Measurements from ENCODE around the gene MIEF1. TPM values are rescaled to one million over a fixed set of nuclear protein-coding genes. Genes with fewer than 3 reads are reported as not detected.
A peak's percentile ranks its signal among the peaks of the same experiment; 100 is the strongest.

MIEF1 gene
- total RNA-seq, 4 donors from 2014 or later, result 17.8 to 28.3 (median 21.4) TPM

DNA sequence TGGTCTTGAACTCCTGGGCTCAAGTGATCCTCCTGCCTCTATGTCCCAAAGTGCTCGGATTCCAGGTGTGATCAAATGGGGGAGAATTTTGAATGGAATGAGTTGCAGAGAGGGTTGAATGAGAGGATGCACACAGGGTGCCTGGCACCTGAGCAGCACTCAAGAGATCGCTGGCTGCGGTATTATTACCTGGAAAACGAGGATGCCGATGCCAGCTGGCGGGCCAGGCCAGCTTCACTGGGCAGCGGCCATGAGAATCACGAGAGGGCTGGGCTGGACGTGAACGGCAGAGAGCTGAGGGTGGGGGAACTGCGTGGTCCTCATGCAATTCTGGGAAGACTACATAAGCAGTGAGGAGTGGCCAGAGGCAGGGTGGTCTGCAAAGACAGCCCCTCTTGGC, 42.4 kb upstream of the MIEF1 start:
- ATAC-seq, result no peak

DNA sequence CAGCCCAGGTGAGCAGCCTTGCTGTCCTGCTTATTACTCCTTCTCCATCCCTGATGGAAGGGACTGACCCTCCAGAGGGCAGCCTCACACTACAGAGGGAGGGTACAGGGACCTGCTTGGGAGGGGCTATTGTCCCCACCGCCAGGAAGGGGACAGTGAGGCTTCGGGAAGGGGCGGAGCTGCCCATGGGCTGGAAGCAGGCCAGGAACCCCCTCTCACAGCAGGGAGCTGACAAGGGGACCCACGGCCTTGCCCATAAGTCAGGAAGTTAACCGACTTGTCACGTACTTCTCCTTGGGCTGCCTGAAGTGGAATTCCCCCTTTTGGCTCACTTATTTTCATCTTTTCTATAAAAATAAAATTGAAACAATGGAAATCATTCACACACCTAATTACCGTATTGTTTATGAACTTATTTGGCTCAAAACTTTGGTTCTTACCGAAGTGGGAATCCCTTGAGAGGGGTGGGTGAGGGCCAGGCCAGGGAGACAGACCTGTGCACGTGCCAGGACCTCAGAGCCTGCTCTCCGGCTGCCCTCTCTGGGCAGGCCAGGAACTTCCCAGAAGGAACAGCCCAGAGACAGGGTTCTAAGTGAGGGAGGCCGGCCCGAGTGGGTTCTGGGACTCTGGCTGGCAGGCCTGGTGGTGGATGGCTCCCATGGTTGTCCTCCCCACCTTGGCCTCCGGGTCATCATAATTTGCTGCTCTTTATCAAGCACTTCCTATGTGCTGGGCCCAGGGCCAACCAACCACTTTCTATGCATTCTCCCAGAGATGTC, 39.5 kb upstream of the MIEF1 start:
- peak; percentile 42 for ATAC-seq
- WGBS, 2 donors (ENCODE audit: low coverage in 1 of 2), result 40 to 54% methylated on average over 1 to 11 of the region's 13 CpGs
- H3K4me1 ChIP-seq, result peaks cover 0 to 49% (median 4%) of the 10 kb centered on the region in 3 donors

More for the DNA sequence above, 42.4 kb upstream of the MIEF1 start:
- peaks cover 49% of the 10 kb centered on the region for H3K27me3 ChIP-seq
- no peak overlapping the region for H3K27ac ChIP-seq
- no peaks in the 10 kb centered on the region for H3K9me3 ChIP-seq
- H3K4me1 ChIP-seq, result peaks cover 0 to 46% (median 4%) of the 10 kb centered on the region in 3 donors
- H3K4me3 ChIP-seq, result no peak overlapping the region
- H3K36me3 ChIP-seq, result no peaks in the 10 kb centered on the region
- TF ChIP-seq, protein P1, sequence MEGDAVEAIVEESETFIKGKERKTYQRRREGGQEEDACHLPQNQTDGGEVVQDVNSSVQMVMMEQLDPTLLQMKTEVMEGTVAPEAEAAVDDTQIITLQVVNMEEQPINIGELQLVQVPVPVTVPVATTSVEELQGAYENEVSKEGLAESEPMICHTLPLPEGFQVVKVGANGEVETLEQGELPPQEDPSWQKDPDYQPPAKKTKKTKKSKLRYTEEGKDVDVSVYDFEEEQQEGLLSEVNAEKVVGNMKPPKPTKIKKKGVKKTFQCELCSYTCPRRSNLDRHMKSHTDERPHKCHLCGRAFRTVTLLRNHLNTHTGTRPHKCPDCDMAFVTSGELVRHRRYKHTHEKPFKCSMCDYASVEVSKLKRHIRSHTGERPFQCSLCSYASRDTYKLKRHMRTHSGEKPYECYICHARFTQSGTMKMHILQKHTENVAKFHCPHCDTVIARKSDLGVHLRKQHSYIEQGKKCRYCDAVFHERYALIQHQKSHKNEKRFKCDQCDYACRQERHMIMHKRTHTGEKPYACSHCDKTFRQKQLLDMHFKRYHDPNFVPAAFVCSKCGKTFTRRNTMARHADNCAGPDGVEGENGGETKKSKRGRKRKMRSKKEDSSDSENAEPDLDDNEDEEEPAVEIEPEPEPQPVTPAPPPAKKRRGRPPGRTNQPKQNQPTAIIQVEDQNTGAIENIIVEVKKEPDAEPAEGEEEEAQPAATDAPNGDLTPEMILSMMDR (IDR thresholded peaks at IDR 0.05), result no peak
- TF ChIP-seq EP300 (IDR thresholded peaks at IDR 0.05) (no peak), POLR2A (IDR thresholded peaks at IDR 0.05) (no peak), POLR2AphosphoS5 (IDR thresholded peaks at IDR 0.05) (no peak)
- WGBS, 2 donors (ENCODE audit: low coverage in 1 of 2), result 75 to 93% methylated on average over 3 to 8 of the region's 11 CpGs

DNA sequence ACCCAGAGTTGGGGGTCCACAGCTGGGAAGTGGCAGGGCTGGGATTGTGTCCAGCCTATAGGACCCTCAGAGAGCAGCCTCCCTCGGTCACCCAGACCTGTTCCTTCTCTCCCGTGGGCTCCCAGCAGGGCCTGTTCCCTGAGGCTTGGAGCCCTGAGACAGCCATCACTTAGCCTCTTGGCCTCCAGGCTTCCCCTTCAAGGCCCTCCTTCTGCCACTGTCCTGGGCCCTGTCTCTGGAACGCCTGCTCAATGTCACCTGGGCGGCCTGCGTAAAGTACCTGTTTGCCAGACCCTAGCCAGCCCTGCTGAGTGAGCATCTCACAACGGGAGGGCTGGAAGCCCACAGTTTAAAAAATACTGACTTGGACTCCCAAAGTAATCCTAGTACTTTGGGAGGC, 38.8 kb upstream of the MIEF1 start:
- WGBS, 2 donors (ENCODE audit: low coverage in 1 of 2), result 50 to 73% methylated on average over 1 to 2 of the region's 6 CpGs
- Histone ChIP-seq H3K27ac (peak overlapping the region in 3 of 4 donors; percentile 58 to 70 (median 59)), H3K36me3 (no peaks in the 10 kb centered on the region), H3K27me3 (peaks cover 25% of the 10 kb centered on the region), H3K4me3 (no peak overlapping the region), H3K4me1 (peaks cover 0 to 42% (median 0%) of the 10 kb centered on the region in 3 donors), H3K9me3 (no peaks in the 10 kb centered on the region)
- no peak for TF ChIP-seq POLR2AphosphoS5 (IDR thresholded peaks at IDR 0.05)
- TF ChIP-seq EP300 (IDR thresholded peaks at IDR 0.05), result no peak
- no peak for ATAC-seq

More for the DNA sequence above, 39.5 kb upstream of the MIEF1 start:
- Histone ChIP-seq H3K36me3 (no peaks in the 10 kb centered on the region), H3K9me3 (no peaks in the 10 kb centered on the region), H3K27me3 (peaks cover 31% of the 10 kb centered on the region), H3K27ac (peak overlapping the region in 3 of 4 donors; percentile 58 to 70 (median 59)), H3K4me3 (no peak overlapping the region)
- TF ChIP-seq POLR2AphosphoS5 (IDR thresholded peaks at IDR 0.05), result peak; percentile 31
- TF ChIP-seq, protein P1 (IDR thresholded peaks at IDR 0.05), result peak in 1 of 4 experiments; percentile 24
- no peak for TF ChIP-seq POLR2A (IDR thresholded peaks at IDR 0.05)

DNA sequence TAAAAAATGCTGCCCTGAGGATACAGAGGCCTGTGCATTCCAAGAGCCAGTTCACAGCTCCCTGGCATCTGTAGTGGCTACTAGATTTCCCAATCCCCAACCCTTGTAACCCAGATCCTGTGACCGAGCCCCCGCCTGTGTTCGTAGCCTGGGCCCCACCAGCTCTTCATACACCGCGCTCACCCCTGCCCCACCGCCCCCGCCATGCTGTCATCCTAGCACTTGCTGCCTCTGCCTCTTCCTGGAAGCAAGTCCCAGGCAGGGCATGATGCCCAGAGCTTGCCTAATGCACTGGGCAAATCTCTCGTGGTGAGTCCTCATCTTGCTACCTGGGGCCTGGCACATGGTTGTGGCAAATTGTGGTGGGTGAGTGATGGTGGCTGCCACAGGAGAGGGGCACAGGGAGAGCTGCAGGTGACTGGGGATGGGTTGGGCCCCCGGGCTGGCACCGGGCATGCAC, 38.1 kb upstream of the MIEF1 start:
- peaks cover 0 to 43% (median 0%) of the 10 kb centered on the region in 3 donors for H3K4me1 ChIP-seq
- no peak for ATAC-seq
- no peaks in the 10 kb centered on the region for H3K9me3 ChIP-seq
- TF ChIP-seq POLR2A (IDR thresholded peaks at IDR 0.05), result no peak
- peak; percentile 40 for TF ChIP-seq POLR2AphosphoS5 (IDR thresholded peaks at IDR 0.05)
- 78 to 88% methylated on average over 3 to 9 of the region's 10 CpGs for WGBS, 2 donors (ENCODE audit: low coverage in 1 of 2)
- H3K36me3 ChIP-seq, result no peaks in the 10 kb centered on the region
- peaks cover 25% of the 10 kb centered on the region for H3K27me3 ChIP-seq
- H3K27ac ChIP-seq, result peak overlapping the region in 2 of 4 donors; percentile 58 to 59
- no peak overlapping the region for H3K4me3 ChIP-seq

DNA sequence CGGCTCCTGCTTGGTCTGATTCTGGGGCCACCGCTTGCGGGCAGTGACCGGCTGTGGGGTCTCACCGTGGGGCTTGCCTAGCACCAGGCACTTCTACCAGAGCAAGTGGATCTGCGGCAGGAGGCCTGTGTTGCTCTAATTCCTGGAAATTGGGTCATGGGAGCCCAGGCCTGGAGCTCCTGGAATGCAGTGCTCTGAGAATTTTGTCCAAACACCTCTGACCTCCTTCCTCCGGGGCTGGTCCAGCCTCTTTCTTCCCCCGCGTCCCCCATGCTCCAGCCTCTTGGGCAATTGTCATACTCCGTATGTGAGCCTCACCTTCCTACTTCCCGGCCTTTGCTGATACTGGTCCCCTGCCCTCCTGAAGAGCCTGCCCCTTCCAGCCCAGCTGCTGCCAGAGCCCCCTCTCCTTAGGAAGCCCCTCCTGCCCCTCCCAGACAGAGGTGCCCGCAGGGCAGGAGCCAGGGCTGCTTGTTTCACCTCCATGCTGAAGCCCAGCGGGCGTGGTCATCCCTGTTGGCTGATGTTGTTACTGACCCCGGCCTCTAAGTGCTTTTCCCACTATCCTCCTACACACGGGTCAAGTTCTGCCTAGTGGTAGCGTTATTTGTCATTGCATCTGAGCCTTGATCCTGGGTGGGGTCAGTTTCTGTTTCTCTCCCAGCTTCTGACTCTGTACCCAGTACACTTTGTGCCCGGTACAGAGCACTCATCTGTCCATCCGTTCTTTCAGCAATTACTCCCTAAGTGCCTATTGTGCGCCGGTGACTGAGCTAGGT, 35.7 kb upstream of the MIEF1 start:
- 64 to 84% methylated on average over 6 to 10 of the region's 21 CpGs for WGBS, 2 donors (ENCODE audit: low coverage in 1 of 2)
- Histone ChIP-seq H3K9me3 (no peaks in the 10 kb centered on the region), H3K27me3 (peaks cover 25% of the 10 kb centered on the region), H3K36me3 (no peaks in the 10 kb centered on the region), H3K4me3 (no peak overlapping the region), H3K4me1 (peaks cover 0 to 68% (median 4%) of the 10 kb centered on the region in 3 donors), H3K27ac (peak overlapping the region in 3 of 4 donors; percentile 7 to 59 (median 57))
- ATAC-seq, result peak; percentile 38
- no peak for TF ChIP-seq EP300 (IDR thresholded peaks at IDR 0.05)
- TF ChIP-seq, protein P1 (IDR thresholded peaks at IDR 0.05), result no peak
- no peak for TF ChIP-seq POLR2AphosphoS5 (IDR thresholded peaks at IDR 0.05)
- no peak for TF ChIP-seq POLR2A (IDR thresholded peaks at IDR 0.05)

All from gastroesophageal sphincter (tissue), 4 donors.